HL-60 (cell line): ENCODE data around the gene LRBA.

ENCODE experiments used
- DNase-seq, 2 experiments: peaks; one replicate each; pipeline ENCODE4 v3.0.0-alpha.2; 2010 to 2020; ENCODE audit warnings: low read depth in 1 of 2, low spot score in 1 of 2
- H3K27ac ChIP-seq: fragments of 250-450 bp; sonication (Bioruptor Pico); replicated peaks from 2 replicates; pipeline ENCODE4 v1.5.1; 2020; ENCODE audit warnings: mild to moderate bottlenecking, moderate library complexity
- H3K27me3 ChIP-seq: fragments of 250-450 bp; sonication (Bioruptor Pico); 2 replicates; pipeline ENCODE4 v1.5.1; 2021; ENCODE audit warnings: mild to moderate bottlenecking, moderate library complexity; ENCODE audit not compliant: insufficient read depth, poor library complexity, severe bottlenecking
- H3K4me3 ChIP-seq: replicated peaks from 2 replicates; pipeline ENCODE4 v1.5.1; 2011; ENCODE audit warnings: mild to moderate bottlenecking, control low read depth, low read length; ENCODE audit not compliant: insufficient read depth
- CTCF ChIP-seq: IDR thresholded peaks from one replicate; pipeline ENCODE4 v1.5.1; 2011; ENCODE audit warnings: low read length, control low read depth, inconsistent platforms; ENCODE audit not compliant: insufficient read depth
- GABPA ChIP-seq: IDR thresholded peaks from 2 replicates; pipeline ENCODE4 v1.6.1; 2012; ENCODE audit warnings: low read depth
- POLR2AphosphoS5 ChIP-seq: IDR thresholded peaks from 2 replicates; pipeline ENCODE4 v1.6.1; 2012; ENCODE audit warnings: low read depth
- REST ChIP-seq: IDR thresholded peaks from 2 replicates; pipeline ENCODE4 v1.6.1; 2012; ENCODE audit warnings: low read depth; ENCODE audit not compliant: insufficient replicate concordance
- SPI1 ChIP-seq: IDR thresholded peaks from 2 replicates; pipeline ENCODE4 v1.6.1; 2012; ENCODE audit warnings: low read depth, mild to moderate bottlenecking, borderline replicate concordance

Gene LRBA

GRCh38 chr4:150368667-150369066 lies 646.4 kb downstream of the LRBA start:
- no peak overlapping the region for H3K4me3 ChIP-seq
- no peak for DNase-seq
- TF ChIP-seq GABPA (no peak), SPI1 (no peak), POLR2AphosphoS5 (no peak), REST (no peak)
- no peak overlapping the region for H3K27ac ChIP-seq
- no peaks in the 10 kb centered on the region for H3K27me3 ChIP-seq

DNA sequence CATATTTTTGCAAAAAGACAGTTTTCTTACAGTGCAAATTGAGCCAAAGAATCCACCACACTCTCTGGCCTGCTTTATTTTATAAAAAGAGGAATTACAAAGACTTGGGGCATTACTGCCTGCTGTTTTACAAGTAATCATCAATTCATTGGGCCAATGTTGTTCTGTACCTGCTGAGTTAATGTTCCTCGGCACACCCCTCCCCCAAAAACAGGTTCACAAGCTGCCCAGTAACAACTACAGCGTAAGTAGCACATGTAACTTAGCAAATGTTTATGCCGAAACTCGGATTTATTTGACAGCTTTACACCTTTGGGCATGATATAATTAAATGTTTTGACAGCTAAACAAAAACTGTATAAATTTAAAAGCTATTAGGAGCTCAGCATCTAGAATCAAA lies 647.8 kb downstream of the LRBA start:
- no peak for TF ChIP-seq GABPA
- Histone ChIP-seq H3K27me3 (no peaks in the 10 kb centered on the region), H3K4me3 (no peak overlapping the region), H3K27ac (no peak overlapping the region)
- no peak for DNase-seq

- TF ChIP-seq SPI1 = no peak
- TF ChIP-seq CTCF = no peak
- TF ChIP-seq GABPA = no peak
- no peak for TF ChIP-seq POLR2AphosphoS5
- no peak for TF ChIP-seq REST
- Histone ChIP-seq H3K27ac (no peak overlapping the region), H3K4me3 (no peak overlapping the region)
These were observed 648.5 kb downstream of the LRBA start for GRCh38 chr4:150366487-150366999.

GRCh38 chr4:150363721-150364688 lies 651.1 kb downstream of the LRBA start:
- no peaks in the 10 kb centered on the region for H3K27me3 ChIP-seq
- no peak overlapping the region for H3K4me3 ChIP-seq
- no peak overlapping the region for H3K27ac ChIP-seq
- DNase-seq = no peak
- TF ChIP-seq SPI1 = no peak
- TF ChIP-seq CTCF = no peak
- no peak for TF ChIP-seq REST
- no peak for TF ChIP-seq POLR2AphosphoS5
- TF ChIP-seq GABPA = no peak

More at GRCh38 chr4:150366487-150366999, 648.5 kb downstream of the LRBA start:
- H3K27me3 ChIP-seq = no peaks in the 10 kb centered on the region
- no peak for DNase-seq
